ENCODE results near the gene ALDH4A1.

ALDH4A1 gene

GRCh38 chr1:18932879-18933278 lies 30.5 kb upstream of the ALDH4A1 start:
- H3K4me3 ChIP-seq (ENCODE audit: low read depth, low read length): no peak overlapping the region

DNA sequence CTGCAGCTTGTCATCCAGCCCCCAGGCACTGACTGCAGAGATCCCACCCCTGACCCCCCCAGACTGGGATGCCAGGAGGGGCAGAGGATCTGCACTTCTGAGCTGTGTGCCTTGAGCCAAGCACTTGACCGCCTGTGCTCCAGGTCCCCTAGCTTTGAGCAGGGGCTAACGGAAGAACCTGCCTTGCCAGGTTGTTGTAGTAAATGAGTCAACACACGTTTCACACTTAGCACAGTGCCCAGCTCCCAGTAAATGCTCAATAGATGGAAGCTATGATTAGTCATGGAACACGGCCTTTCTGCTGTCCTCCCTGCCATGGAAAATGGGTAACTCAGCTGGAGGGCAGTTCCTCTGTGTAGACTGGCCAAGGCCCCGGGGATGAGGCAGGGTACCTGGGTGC lies 30.0 kb upstream of the ALDH4A1 start:
- TF ChIP-seq CTCF (IDR thresholded peaks at IDR 0.05; ENCODE audit: control insufficient read depth, extremely low read depth, insufficient read depth): no peak
- DNase-seq (ENCODE audit: low read depth): no peak

More at GRCh38 chr1:18932879-18933278, 30.5 kb upstream of the ALDH4A1 start:
- no peak for DNase-seq (ENCODE audit: low read depth)
- no peak for TF ChIP-seq CTCF (IDR thresholded peaks at IDR 0.05; ENCODE audit: control insufficient read depth, extremely low read depth, insufficient read depth)

GRCh38 chr1:18931730-18932129 lies 29.4 kb upstream of the ALDH4A1 start:
- no peak overlapping the region for H3K4me3 ChIP-seq (ENCODE audit: low read depth, low read length)
- TF ChIP-seq CTCF (IDR thresholded peaks at IDR 0.05; ENCODE audit: control insufficient read depth, extremely low read depth, insufficient read depth): no peak
- no peak for DNase-seq (ENCODE audit: low read depth)

More for the DNA sequence above, 30.0 kb upstream of the ALDH4A1 start:
- H3K4me3 ChIP-seq (ENCODE audit: low read depth, low read length): no peak overlapping the region

DNA sequence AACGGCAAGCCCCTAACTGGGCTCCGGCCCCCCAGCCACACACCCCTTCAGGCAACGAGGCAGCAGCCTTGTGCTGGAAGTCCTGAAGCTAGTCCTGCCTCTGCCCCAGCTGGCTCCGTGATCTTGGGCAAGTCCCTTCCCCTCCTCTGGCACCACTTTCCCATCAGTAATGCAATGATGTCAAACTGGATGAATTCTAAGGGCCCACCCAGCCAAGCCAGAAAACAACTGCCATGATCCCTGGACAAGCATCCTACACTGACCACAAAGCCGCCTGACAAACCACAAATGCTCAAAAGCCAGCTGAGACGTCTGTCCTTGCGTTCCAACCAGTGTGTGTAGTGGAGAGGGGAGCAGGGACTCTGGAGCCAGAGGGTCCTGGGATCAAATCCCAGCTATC lies 27.3 kb upstream of the ALDH4A1 start:
- no peak for DNase-seq (ENCODE audit: low read depth)
- H3K4me3 ChIP-seq (ENCODE audit: low read depth, low read length): no peak overlapping the region
- TF ChIP-seq CTCF (IDR thresholded peaks at IDR 0.05; ENCODE audit: control insufficient read depth, extremely low read depth, insufficient read depth): no peak

GRCh38 chr1:18928985-18929384 lies 26.6 kb upstream of the ALDH4A1 start:
- no peak for TF ChIP-seq CTCF (IDR thresholded peaks at IDR 0.05; ENCODE audit: control insufficient read depth, extremely low read depth, insufficient read depth)
- no peak overlapping the region for H3K4me3 ChIP-seq (ENCODE audit: low read depth, low read length)
- DNase-seq (ENCODE audit: low read depth): no peak

DNA sequence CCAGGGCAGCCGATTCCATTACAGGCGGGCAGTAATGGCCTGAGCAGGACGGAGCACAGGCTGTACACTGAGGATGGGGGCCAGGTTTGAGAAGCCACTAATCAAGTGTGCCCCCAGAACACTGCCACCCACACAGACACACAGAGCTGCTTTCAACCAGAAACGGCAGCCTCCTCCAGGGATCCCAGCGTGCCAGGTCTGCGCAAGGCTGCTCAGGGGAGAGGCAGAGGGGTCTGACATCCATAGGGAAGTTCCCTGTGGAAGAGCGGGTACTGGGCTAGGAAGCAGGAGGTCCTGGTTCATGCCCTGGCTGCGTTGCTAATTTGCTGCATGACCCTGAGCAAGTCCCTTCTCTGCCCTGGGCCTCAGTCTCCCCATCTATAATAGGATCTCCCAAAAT lies 26.1 kb upstream of the ALDH4A1 start:
- H3K4me3 ChIP-seq (ENCODE audit: low read depth, low read length): no peak overlapping the region
- no peak for DNase-seq (ENCODE audit: low read depth)

More for the DNA sequence above, 26.1 kb upstream of the ALDH4A1 start:
- TF ChIP-seq CTCF (IDR thresholded peaks at IDR 0.05; ENCODE audit: control insufficient read depth, extremely low read depth, insufficient read depth): no peak

Measured in LNCaP clone FGC (cell line).